Neuronal stem cell (in vitro differentiated cells): ENCODE data around the gene PIH1D2.

ENCODE experiments used
- DNase-seq: peaks from one replicate; pipeline ENCODE4 v3.0.0-alpha.2; 2013; ENCODE audit warnings: low spot score
- H2AFZ ChIP-seq: one replicate; pipeline ENCODE4 v1.6.1; 2013; ENCODE audit warnings: mild to moderate bottlenecking, low read length, inconsistent platforms
- H2AK5ac ChIP-seq: 2 replicates; pipeline ENCODE4 v1.6.1; 2013; ENCODE audit warnings: low read depth, mild to moderate bottlenecking, inconsistent platforms, low read length, moderate library complexity, mixed read lengths
- H2BK120ac ChIP-seq: 2 replicates; pipeline ENCODE4 v1.6.1; 2013; ENCODE audit warnings: low read depth, mild to moderate bottlenecking, inconsistent platforms, low read length, moderate library complexity, mixed read lengths
- H2BK12ac ChIP-seq: one replicate; pipeline ENCODE4 v1.6.1; 2013; ENCODE audit warnings: low read length, inconsistent platforms
- H2BK15ac ChIP-seq: 2 replicates; pipeline ENCODE4 v1.6.1; 2013; ENCODE audit warnings: mild to moderate bottlenecking, low read length, inconsistent platforms, mixed read lengths
- H2BK5ac ChIP-seq: one replicate; pipeline ENCODE4 v1.6.1; 2013; ENCODE audit warnings: inconsistent platforms, mild to moderate bottlenecking, low read length, moderate library complexity
- H3K14ac ChIP-seq: one replicate; pipeline ENCODE4 v1.6.1; 2013; ENCODE audit warnings: low read length, inconsistent platforms
- H3K18ac ChIP-seq: 2 replicates; pipeline ENCODE4 v1.6.1; 2013; ENCODE audit warnings: low read length, inconsistent platforms
- H3K23ac ChIP-seq: 2 replicates; pipeline ENCODE4 v1.6.1; 2013; ENCODE audit warnings: low read depth, mild to moderate bottlenecking, mixed read lengths, low read length, inconsistent platforms; ENCODE audit not compliant: poor library complexity
- H3K27ac ChIP-seq: replicated peaks from 3 replicates; pipeline ENCODE4 v1.5.1; 2013; ENCODE audit warnings: low read length, inconsistent platforms
- H3K27me3 ChIP-seq, 3 experiments: 2 replicates each; pipeline ENCODE4 v1.6.1; 2013; ENCODE audit warnings: low read length in 3 of 3, mild to moderate bottlenecking in 2 of 3, inconsistent platforms in 1 of 3, low read depth in 1 of 3, mixed read lengths in 1 of 3, moderate library complexity in 1 of 3; ENCODE audit not compliant: control insufficient read depth in 3 of 3, insufficient read depth in 3 of 3
- H3K36me3 ChIP-seq, 2 donors: replicated peaks in 1 of 2; 2 replicates each; pipeline ENCODE4 v1.6.1; 2013; ENCODE audit warnings: low read length in 2 of 2; ENCODE audit not compliant: control insufficient read depth in 2 of 2, insufficient read depth in 2 of 2
- H3K4ac ChIP-seq: 2 replicates; pipeline ENCODE4 v1.6.1; 2013; ENCODE audit warnings: inconsistent platforms, mild to moderate bottlenecking, low read length, moderate library complexity
- H3K4me1 ChIP-seq, 2 donors: 1 replicate in 1 of 2; 2 replicates in 1 of 2; pipeline ENCODE4 v1.6.1; 2013; ENCODE audit warnings: low read length in 2 of 2, low read depth in 1 of 2; ENCODE audit not compliant: control insufficient read depth in 2 of 2, insufficient read depth in 1 of 2
- H3K4me2 ChIP-seq: one replicate; pipeline ENCODE4 v1.6.1; 2013; ENCODE audit warnings: mild to moderate bottlenecking, low read length, inconsistent platforms; ENCODE audit not compliant: insufficient read depth, poor library complexity, severe bottlenecking
- H3K4me3 ChIP-seq, 2 donors: 2 replicates each; pipeline ENCODE4 v1.5.1; 2013; ENCODE audit warnings: low read length in 2 of 2, mild to moderate bottlenecking in 2 of 2, inconsistent platforms in 1 of 2, moderate library complexity in 1 of 2
- H3K79me1 ChIP-seq: one replicate; pipeline ENCODE4 v1.6.1; 2013; ENCODE audit warnings: low read depth, mild to moderate bottlenecking, inconsistent platforms, low read length, moderate library complexity
- H3K9ac ChIP-seq: one replicate; pipeline ENCODE4 v1.6.1; 2013; ENCODE audit warnings: mild to moderate bottlenecking, low read depth, low read length, inconsistent platforms; ENCODE audit not compliant: poor library complexity
- H3K9me3 ChIP-seq, 2 donors: replicated peaks in 1 of 2; 2 replicates each; pipeline versions ENCODE3 to v1.6.1; 2013; ENCODE audit warnings: low read length in 2 of 2, mild to moderate bottlenecking in 2 of 2, inconsistent platforms in 1 of 2, low read depth in 1 of 2, mixed read lengths in 1 of 2, moderate library complexity in 1 of 2; ENCODE audit not compliant: control insufficient read depth in 2 of 2, insufficient read depth in 1 of 2
- H4K8ac ChIP-seq: one replicate; pipeline ENCODE4 v1.6.1; 2013; ENCODE audit warnings: low read depth, mild to moderate bottlenecking, inconsistent platforms, low read length, moderate library complexity
- H4K91ac ChIP-seq: one replicate; pipeline ENCODE4 v1.6.1; 2013; ENCODE audit warnings: low read length, low read depth, mild to moderate bottlenecking, inconsistent platforms; ENCODE audit not compliant: poor library complexity
- WGBS, 2 donors: extraction: QIAGEN DNeasy Blood & Tissue Kit; methylation state at CpG; one replicate each; pipeline ENCODE4 v1.1.7; 2013; ENCODE audit warnings: missing lambda C conversion rate in 2 of 2, mixed read lengths in 1 of 2; ENCODE audit not compliant: insufficient read length in 2 of 2, insufficient replicate concordance in 1 of 2; ENCODE audit errors: extremely low coverage in 2 of 2; 5-methylcytosine and 5-hydroxymethylcytosine counted together

PIH1D2 gene

DNA sequence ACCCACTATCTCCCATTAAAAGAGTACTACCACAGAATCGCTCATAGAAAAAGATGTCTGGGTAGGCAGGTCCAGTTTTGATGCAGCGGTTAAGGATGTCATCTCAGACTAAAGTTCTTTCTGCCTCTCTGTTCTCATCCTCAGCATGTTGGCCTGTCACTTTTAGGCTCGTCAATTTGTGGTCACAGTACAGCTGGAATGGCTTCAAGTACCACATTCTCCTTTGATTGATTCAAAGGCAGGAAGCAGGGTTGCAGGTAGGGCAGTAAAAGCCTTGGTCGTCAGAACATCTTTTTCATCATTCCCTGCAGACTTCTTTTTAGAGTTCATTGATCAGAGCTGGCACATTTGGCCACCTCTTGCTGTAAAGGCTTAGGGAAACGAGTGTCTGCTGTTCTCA lies 41.6 kb upstream of the PIH1D2 start:
- WGBS, 2 donors, result no CpG with 5 or more reads among the region's 5 CpGs

DNA sequence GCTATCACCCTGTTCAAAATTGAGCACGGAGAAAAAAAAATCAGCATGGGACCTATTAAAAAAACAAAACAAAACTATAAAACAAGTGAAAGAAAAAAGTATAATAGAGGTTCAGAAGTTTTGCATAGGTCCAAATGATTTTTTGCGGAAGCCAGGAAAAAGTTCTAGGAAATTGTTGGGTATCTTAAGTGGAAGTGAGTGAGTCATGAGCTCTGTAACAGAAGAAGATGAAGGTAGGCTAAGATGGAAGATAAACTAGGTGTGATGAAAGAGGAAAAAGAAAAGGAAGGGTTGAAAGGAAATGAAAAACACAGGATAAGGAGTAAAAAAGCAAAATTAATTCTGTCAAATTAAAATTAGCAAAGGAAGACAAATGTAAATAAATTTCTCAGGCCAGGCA lies 40.6 kb upstream of the PIH1D2 start:
- no peak overlapping the region for H2AK5ac ChIP-seq
- H4K91ac ChIP-seq, result no peak overlapping the region
- H3K79me1 ChIP-seq, result no peaks in the 10 kb centered on the region
- H2BK15ac ChIP-seq, result no peak overlapping the region
- no peak overlapping the region for H2BK120ac ChIP-seq
- H3K27me3 ChIP-seq, result no peaks in the 10 kb centered on the region
- no peak overlapping the region for H3K23ac ChIP-seq
- no peak overlapping the region for H2BK12ac ChIP-seq
- no peak overlapping the region for H4K8ac ChIP-seq
- no peak overlapping the region for H3K9ac ChIP-seq
- no peak overlapping the region for H3K18ac ChIP-seq
- no CpG with 5 or more reads among the region's 2 CpGs for WGBS, 2 donors
- H2BK5ac ChIP-seq, result no peak overlapping the region
- no peak overlapping the region for H3K4me3 ChIP-seq
- no peak overlapping the region for H2AFZ ChIP-seq
- no peak overlapping the region for H3K14ac ChIP-seq
- DNase-seq, result no peak
- H3K36me3 ChIP-seq, result no peaks in the 10 kb centered on the region
- H3K9me3 ChIP-seq, result no peaks in the 10 kb centered on the region
- H3K4me1 ChIP-seq, result no peaks in the 10 kb centered on the region
- H3K4ac ChIP-seq, result no peak overlapping the region
- no peak overlapping the region for H3K27ac ChIP-seq
- no peak overlapping the region for H3K4me2 ChIP-seq

More for the DNA sequence above, 41.6 kb upstream of the PIH1D2 start:
- Histone ChIP-seq H3K27ac (no peak overlapping the region), H2AFZ (no peak overlapping the region), H3K79me1 (no peaks in the 10 kb centered on the region), H3K36me3 (no peaks in the 10 kb centered on the region), H3K4me3 (no peak overlapping the region), H4K91ac (no peak overlapping the region), H3K23ac (no peak overlapping the region), H3K18ac (no peak overlapping the region), H2BK5ac (no peak overlapping the region), H2BK12ac (no peak overlapping the region), H3K9ac (no peak overlapping the region), H3K9me3 (no peaks in the 10 kb centered on the region), H2BK15ac (no peak overlapping the region), H3K14ac (no peak overlapping the region), H4K8ac (no peak overlapping the region), H3K4ac (no peak overlapping the region), H3K4me1 (no peaks in the 10 kb centered on the region), H2AK5ac (no peak overlapping the region), H3K27me3 (no peaks in the 10 kb centered on the region), H3K4me2 (no peak overlapping the region), H2BK120ac (no peak overlapping the region)
- DNase-seq, result no peak

DNA sequence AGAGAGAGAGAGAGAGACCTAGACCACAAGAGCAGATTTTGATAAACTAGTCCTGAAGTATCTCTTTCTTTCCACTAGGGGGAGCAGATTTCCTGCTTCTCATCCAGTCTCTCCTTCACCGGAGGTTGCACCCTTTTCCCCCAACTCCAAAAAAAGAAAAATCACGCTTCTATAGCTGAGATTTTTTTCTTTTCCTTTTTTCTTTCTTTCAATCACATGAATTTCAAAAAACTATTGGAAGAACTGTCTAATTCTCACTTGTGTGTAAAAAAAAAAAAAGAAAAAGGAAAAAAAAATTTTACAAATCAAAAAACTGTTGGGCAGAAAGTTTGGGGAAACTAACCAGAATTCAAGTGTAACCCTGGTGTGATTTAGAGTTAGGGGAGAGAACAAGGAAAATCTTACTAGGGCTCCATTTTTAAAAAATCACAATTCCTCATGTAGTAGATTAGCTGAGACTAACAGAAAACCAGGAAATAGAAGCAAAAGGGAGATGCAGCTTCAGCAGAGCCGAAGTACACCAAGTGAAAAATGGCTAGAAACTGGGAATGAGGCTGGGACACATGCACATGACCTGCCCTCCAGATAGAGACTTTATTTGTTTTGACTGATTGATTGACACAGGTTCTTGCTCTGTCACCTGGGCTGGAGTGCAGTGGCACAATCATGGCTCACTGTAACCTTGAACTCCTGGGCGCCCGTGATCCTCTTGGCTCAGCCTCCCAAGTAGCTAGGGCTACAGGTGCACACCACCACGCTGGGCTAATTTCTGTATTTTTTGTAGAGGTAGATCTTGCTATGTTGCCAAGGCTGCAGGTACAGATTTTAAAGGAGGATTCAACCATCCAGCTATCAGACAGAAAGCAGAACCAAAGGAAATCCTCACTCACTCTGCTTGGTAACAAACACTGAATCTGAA lies 40.0 kb upstream of the PIH1D2 start:
- no CpG with 5 or more reads among the region's 6 CpGs for whole genome bisulfite sequencing, 2 donors
- peak; percentile 15 for DNase-seq
- Histone ChIP-seq H2BK5ac (no peak overlapping the region), H2AFZ (peak overlapping the region; percentile 53), H3K4me2 (no peak overlapping the region), H2AK5ac (no peak overlapping the region), H4K91ac (no peak overlapping the region), H3K4me1 (no peaks in the 10 kb centered on the region), H4K8ac (no peak overlapping the region), H3K14ac (no peak overlapping the region), H2BK120ac (no peak overlapping the region), H3K79me1 (no peaks in the 10 kb centered on the region), H3K18ac (no peak overlapping the region), H3K4me3 (no peak overlapping the region), H3K27ac (no peak overlapping the region), H2BK12ac (no peak overlapping the region), H2BK15ac (no peak overlapping the region), H3K27me3 (no peaks in the 10 kb centered on the region), H3K4ac (no peak overlapping the region), H3K9me3 (no peaks in the 10 kb centered on the region), H3K23ac (no peak overlapping the region), H3K9ac (no peak overlapping the region), H3K36me3 (no peaks in the 10 kb centered on the region)

DNA sequence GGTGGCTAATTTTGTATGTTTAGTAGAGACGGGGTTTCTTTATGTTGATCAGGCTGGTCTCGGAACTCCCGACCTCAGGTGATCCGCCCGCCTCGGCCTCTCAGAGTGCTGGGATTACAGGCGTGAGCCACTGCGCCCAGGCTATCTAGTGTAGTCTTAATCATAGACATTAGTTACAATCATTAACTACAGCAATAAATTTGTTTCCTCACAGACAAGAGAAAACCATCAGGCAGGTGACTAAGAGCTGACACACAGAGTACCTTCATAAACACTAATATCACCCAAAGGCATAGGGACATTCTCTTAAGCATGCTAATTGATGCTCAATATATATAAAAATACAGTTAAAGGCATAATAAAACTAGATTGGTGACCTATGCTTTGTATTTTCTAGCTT lies 32.3 kb upstream of the PIH1D2 start:
- Histone ChIP-seq H3K4me1 (no peaks in the 10 kb centered on the region), H3K9me3 (no peaks in the 10 kb centered on the region), H4K8ac (no peak overlapping the region), H3K4me2 (no peak overlapping the region), H2BK15ac (no peak overlapping the region), H3K14ac (no peak overlapping the region), H3K27ac (no peak overlapping the region), H2BK5ac (no peak overlapping the region), H2BK12ac (no peak overlapping the region), H3K79me1 (no peaks in the 10 kb centered on the region), H3K4me3 (no peak overlapping the region), H2AFZ (no peak overlapping the region), H3K36me3 (no peaks in the 10 kb centered on the region), H2BK120ac (no peak overlapping the region), H2AK5ac (no peak overlapping the region), H3K4ac (no peak overlapping the region), H4K91ac (no peak overlapping the region), H3K27me3 (no peaks in the 10 kb centered on the region), H3K18ac (no peak overlapping the region), H3K23ac (no peak overlapping the region), H3K9ac (no peak overlapping the region)
- no CpG with 5 or more reads among the region's 8 CpGs for WGBS, 2 donors
- no peak for DNase-seq
